HepG2 (cell line): ENCODE measurements around the gene MRPL3.

ENCODE experiments used
- CHCHD3 ChIP-seq: sonication (generic); formaldehyde crosslinking; IDR thresholded peaks from 2 replicates; pipeline ENCODE4 v1.8.0; 2022; ENCODE audit warnings: mild to moderate bottlenecking, missing genetic modification reagents, moderate library complexity
- JUND ChIP-seq: sonication (generic); formaldehyde crosslinking; IDR thresholded peaks from 2 replicates; pipeline ENCODE4 v1.8.0; 2022; ENCODE audit warnings: mild to moderate bottlenecking, missing genetic modification reagents
- NPAS2 ChIP-seq: sonication (generic); formaldehyde crosslinking; IDR thresholded peaks from 2 replicates; pipeline ENCODE4 v1.8.0; 2022; ENCODE audit warnings: mild to moderate bottlenecking, missing genetic modification reagents, borderline replicate concordance
- TF ChIP-seq, protein P1 (sequence below): sonication (generic); formaldehyde crosslinking; IDR thresholded peaks from 2 replicates; pipeline ENCODE4 v1.5.0; 2020; ENCODE audit warnings: mild to moderate bottlenecking, missing genetic modification reagents, moderate library complexity
- TF ChIP-seq, protein P2 (sequence below): sonication (generic); formaldehyde crosslinking; IDR thresholded peaks from 2 replicates; pipeline ENCODE4 v1.4.0; 2020; ENCODE audit warnings: missing genetic modification reagents

DNA sequence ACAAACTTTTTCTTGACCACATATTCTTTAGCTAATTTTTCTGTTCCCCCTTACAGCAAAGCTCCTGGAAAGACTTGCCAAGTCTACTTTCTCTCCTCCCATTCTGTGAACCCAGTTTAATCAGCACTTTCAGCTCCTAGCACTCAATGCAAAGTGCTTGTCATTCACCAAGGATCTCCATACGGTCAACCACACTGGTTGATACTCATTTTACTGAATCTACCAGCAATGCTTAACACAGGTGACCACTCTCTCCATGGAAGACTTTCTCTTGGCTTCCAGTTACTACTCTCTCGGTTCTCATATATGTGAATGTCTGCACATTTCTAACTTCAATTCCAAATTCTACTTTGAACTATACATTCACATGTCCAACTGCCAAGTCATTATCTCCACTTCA, 11.7 kb downstream of the MRPL3 start:
- TF ChIP-seq, protein P1, sequence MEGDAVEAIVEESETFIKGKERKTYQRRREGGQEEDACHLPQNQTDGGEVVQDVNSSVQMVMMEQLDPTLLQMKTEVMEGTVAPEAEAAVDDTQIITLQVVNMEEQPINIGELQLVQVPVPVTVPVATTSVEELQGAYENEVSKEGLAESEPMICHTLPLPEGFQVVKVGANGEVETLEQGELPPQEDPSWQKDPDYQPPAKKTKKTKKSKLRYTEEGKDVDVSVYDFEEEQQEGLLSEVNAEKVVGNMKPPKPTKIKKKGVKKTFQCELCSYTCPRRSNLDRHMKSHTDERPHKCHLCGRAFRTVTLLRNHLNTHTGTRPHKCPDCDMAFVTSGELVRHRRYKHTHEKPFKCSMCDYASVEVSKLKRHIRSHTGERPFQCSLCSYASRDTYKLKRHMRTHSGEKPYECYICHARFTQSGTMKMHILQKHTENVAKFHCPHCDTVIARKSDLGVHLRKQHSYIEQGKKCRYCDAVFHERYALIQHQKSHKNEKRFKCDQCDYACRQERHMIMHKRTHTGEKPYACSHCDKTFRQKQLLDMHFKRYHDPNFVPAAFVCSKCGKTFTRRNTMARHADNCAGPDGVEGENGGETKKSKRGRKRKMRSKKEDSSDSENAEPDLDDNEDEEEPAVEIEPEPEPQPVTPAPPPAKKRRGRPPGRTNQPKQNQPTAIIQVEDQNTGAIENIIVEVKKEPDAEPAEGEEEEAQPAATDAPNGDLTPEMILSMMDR (CRISPR knock-in tag) = no peak
- TF ChIP-seq, protein P2, sequence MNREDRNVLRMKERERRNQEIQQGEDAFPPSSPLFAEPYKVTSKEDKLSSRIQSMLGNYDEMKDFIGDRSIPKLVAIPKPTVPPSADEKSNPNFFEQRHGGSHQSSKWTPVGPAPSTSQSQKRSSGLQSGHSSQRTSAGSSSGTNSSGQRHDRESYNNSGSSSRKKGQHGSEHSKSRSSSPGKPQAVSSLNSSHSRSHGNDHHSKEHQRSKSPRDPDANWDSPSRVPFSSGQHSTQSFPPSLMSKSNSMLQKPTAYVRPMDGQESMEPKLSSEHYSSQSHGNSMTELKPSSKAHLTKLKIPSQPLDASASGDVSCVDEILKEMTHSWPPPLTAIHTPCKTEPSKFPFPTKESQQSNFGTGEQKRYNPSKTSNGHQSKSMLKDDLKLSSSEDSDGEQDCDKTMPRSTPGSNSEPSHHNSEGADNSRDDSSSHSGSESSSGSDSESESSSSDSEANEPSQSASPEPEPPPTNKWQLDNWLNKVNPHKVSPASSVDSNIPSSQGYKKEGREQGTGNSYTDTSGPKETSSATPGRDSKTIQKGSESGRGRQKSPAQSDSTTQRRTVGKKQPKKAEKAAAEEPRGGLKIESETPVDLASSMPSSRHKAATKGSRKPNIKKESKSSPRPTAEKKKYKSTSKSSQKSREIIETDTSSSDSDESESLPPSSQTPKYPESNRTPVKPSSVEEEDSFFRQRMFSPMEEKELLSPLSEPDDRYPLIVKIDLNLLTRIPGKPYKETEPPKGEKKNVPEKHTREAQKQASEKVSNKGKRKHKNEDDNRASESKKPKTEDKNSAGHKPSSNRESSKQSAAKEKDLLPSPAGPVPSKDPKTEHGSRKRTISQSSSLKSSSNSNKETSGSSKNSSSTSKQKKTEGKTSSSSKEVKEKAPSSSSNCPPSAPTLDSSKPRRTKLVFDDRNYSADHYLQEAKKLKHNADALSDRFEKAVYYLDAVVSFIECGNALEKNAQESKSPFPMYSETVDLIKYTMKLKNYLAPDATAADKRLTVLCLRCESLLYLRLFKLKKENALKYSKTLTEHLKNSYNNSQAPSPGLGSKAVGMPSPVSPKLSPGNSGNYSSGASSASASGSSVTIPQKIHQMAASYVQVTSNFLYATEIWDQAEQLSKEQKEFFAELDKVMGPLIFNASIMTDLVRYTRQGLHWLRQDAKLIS (CRISPR knock-in tag) = no peak
- TF ChIP-seq JUND (CRISPR knock-in tag) (no peak), NPAS2 (CRISPR knock-in tag) (no peak), CHCHD3 (CRISPR knock-in tag) (no peak)
